Measurements from ENCODE around the gene ARHGEF18. TPM values are rescaled to one million over a fixed set of nuclear protein-coding genes. Genes with fewer than 3 reads are reported as not detected.

Gene ARHGEF18
- total RNA-seq, 2 experiments from 2014 or later = 78.3 to 88.2 TPM

GRCh38 chr19:7394731-7395359, 46.1 kb downstream of the ARHGEF18 start:
- peaks cover 35% of the 10 kb centered on the region for H3K4me1 Mint-ChIP-seq
- H3K27ac Mint-ChIP-seq = peak overlapping the region; percentile 82
- ChIA-PET CTCF (interaction anchor here (1.3 to 1.6 kb wide), 3 partner anchors 13 to 173 kb away, joined by 4 read pairs; no protein-coding TSS in a partner anchor), POLR2A (no interaction called here)
- peaks cover 34% of the 10 kb centered on the region for H3K36me3 Mint-ChIP-seq (ENCODE audit: low read depth)
- no peaks in the 10 kb centered on the region for H3K27me3 Mint-ChIP-seq
- DNase-seq = peak; percentile 87
- no peaks in the 10 kb centered on the region for H3K9me3 Mint-ChIP-seq
- peak overlapping the region; percentile 85 for H3K4me3 Mint-ChIP-seq

DNA sequence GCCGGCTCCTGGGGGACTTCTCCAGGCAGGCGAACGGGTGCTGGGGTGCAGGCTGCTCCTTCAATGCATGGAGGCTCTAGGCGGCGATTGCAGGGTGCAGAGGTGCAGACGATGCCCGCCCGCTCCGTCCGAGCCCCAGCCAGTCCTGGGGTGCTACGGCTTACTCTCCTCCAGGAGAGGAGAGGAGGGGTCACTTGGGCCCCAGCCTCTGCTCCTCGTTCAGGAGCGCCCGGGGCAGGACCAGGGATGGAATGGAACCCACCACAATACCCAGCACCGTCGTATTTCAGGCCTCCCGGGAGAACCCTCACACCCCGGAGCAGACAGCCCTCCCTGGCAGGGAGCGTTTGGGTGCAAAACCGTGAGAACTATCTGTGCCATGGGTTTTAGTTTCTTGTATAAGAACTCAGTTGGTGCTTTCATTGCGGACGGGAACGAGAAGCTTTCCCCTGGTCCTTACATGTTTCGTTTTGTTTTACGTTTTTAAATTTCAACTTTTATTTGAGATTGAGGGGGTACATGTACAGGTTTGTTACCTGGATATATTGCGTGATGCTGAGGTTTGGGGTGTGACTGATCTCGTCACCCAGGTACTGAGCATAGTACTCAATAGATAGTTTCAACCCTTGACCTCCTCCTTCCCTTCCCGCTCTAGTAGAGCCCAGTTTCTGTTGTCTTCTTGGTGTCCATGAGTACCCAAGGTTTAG, 46.8 kb downstream of the ARHGEF18 start:
- Mint-ChIP-seq H3K4me3 (peak overlapping the region; percentile 85), H3K4me1 (peaks cover 35% of the 10 kb centered on the region), H3K27me3 (no peaks in the 10 kb centered on the region), H3K27ac (peak overlapping the region; percentile 33), H3K36me3 (ENCODE audit: low read depth) (peaks cover 32% of the 10 kb centered on the region), H3K9me3 (no peaks in the 10 kb centered on the region)
- CTCF ChIA-PET = interaction anchor here (1.3 to 1.6 kb wide), 3 partner anchors 13 to 173 kb away, joined by 4 read pairs; no protein-coding TSS in a partner anchor
- no peak for DNase-seq
- POLR2A ChIA-PET = no interaction called here

DNA sequence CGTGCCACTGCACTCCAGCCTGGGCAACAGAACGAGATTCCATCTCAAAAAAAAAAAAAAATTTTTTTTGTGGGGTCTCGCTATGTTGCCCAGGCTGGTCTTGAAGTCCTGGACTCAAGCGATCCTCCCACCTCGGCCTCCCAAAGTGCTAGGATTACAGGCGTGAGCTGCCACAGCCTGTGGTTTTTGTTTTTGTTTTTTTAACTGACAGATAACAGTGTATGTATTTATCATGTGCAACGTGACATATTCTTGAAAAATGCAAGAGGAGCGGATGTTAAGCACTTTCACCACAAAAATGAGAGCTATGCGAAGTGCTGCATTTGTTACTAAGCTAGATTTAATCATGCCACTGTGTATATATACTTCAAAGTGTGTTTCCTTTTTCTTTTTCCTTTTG, 49.0 kb downstream of the ARHGEF18 start:
- Mint-ChIP-seq H3K9me3 (peaks cover 2% of the 10 kb centered on the region), H3K4me1 (peaks cover 33% of the 10 kb centered on the region), H3K4me3 (no peak overlapping the region), H3K36me3 (ENCODE audit: low read depth) (peaks cover 33% of the 10 kb centered on the region), H3K27ac (peak overlapping the region; percentile 50), H3K27me3 (no peaks in the 10 kb centered on the region)
- no peak for DNase-seq
- CTCF ChIA-PET = interaction anchor here (0.7 to 1.0 kb wide), 2 partner anchors 22 to 30 kb away, joined by 4 read pairs; no protein-coding TSS in a partner anchor
- POLR2A ChIA-PET = no interaction called here

Other genes starting within 250 kb of the ARHGEF18 start
- gene INSR, start 54.5 kb upstream of the ARHGEF18 start, total RNA-seq = 1 to 10 TPM; 2.0 to 2.5 TPM
- under 1 TPM; 0.46 to 0.67 TPM for gene PEX11G, start 140.1 kb downstream of the ARHGEF18 start, total RNA-seq
- 1 to 10 TPM; 6.5 to 6.7 TPM for gene ZNF358, start 167.2 kb downstream of the ARHGEF18 start, total RNA-seq
- 10 to 100 TPM; 13.2 to 14.8 TPM for gene MCOLN1, start 173.7 kb downstream of the ARHGEF18 start, total RNA-seq
- 100 to 1,000 TPM; 117 to 126 TPM for gene PNPLA6, start 186.8 kb downstream of the ARHGEF18 start, total RNA-seq
- gene CAMSAP3, start 246.9 kb downstream of the ARHGEF18 start, total RNA-seq = under 1 TPM; 0.21 to 0.57 TPM